Endodermal cell (in vitro differentiated cells): ENCODE results near the gene INPP4B. TPM values are rescaled to one million over a fixed set of nuclear protein-coding genes. Genes with fewer than 3 reads are reported as not detected.

Experiments used
- DNase-seq: peaks from one replicate; pipeline ENCODE4 v3.0.0-alpha.2; 2017
- H3K27ac ChIP-seq: 2 replicates; pipeline ENCODE4 v1.5.1; 2013; ENCODE audit warnings: mild to moderate bottlenecking, low read depth, low read length, moderate library complexity
- H3K27me3 ChIP-seq: 2 replicates; pipeline ENCODE4 v1.6.1; 2013; ENCODE audit warnings: mild to moderate bottlenecking, low read length, moderate library complexity; ENCODE audit not compliant: insufficient read depth, control insufficient read depth, poor library complexity, severe bottlenecking
- H3K36me3 ChIP-seq: 2 replicates; pipeline ENCODE4 v1.7.0; 2013; ENCODE audit warnings: mild to moderate bottlenecking, low read length, moderate library complexity; ENCODE audit not compliant: control insufficient read depth, insufficient read depth
- H3K4me1 ChIP-seq: one replicate; pipeline ENCODE4 v1.7.0; 2013; ENCODE audit warnings: low read length; ENCODE audit not compliant: control insufficient read depth, insufficient read depth
- H3K4me3 ChIP-seq: 2 replicates; pipeline ENCODE4 v1.5.1; 2013; ENCODE audit warnings: mild to moderate bottlenecking, low read length, moderate library complexity
- H3K9ac ChIP-seq: 2 replicates; pipeline ENCODE4 v1.6.1; 2013; ENCODE audit warnings: mild to moderate bottlenecking, low read length, moderate library complexity; ENCODE audit not compliant: poor library complexity, severe bottlenecking; ENCODE audit errors: extremely low read depth
- H3K9me3 ChIP-seq: 2 replicates; pipeline ENCODE4 v1.6.1; 2013; ENCODE audit warnings: mild to moderate bottlenecking, low read length, moderate library complexity; ENCODE audit not compliant: control insufficient read depth
- H3K27ac Mint-ChIP-seq: 2 replicates; pipeline ENCODE4 v1.8.0; 2020; ENCODE audit warnings: mixed read lengths
- H3K27me3 Mint-ChIP-seq: 2 replicates; pipeline ENCODE4 v1.8.0; 2021; ENCODE audit warnings: mild to moderate bottlenecking, mixed read lengths; ENCODE audit not compliant: insufficient read depth
- H3K36me3 Mint-ChIP-seq: 2 replicates; pipeline ENCODE4 v1.8.0; 2020; ENCODE audit warnings: low read depth, mixed read lengths
- H3K4me1 Mint-ChIP-seq: 2 replicates; pipeline ENCODE4 v1.8.0; 2020; ENCODE audit warnings: mixed read lengths
- H3K4me3 Mint-ChIP-seq: 2 replicates; pipeline ENCODE4 v1.8.0; 2020; ENCODE audit warnings: mild to moderate bottlenecking, moderate library complexity, mixed read lengths
- H3K9me3 Mint-ChIP-seq: 2 replicates; pipeline ENCODE4 v1.8.0; 2020; ENCODE audit warnings: mild to moderate bottlenecking, mixed read lengths
- CTCF ChIP-seq: fragments of 200-600 bp; sonication (generic); conservative IDR thresholded peaks from 2 replicates; pipeline ENCODE4 v1.5.0; 2021; ENCODE audit warnings: antibody characterized with exemption, mild to moderate bottlenecking
- WGBS, 2 experiments: methylation state at CpG; one replicate each; pipeline versions ENCODE4 v1.1.5 to v1.1.7; 2013; ENCODE audit warnings: missing lambda C conversion rate in 2 of 2, mixed read lengths in 1 of 2; ENCODE audit not compliant: insufficient coverage in 1 of 2, insufficient read length in 1 of 2; 5-methylcytosine and 5-hydroxymethylcytosine counted together
- total RNA-seq, 2 donors: library from RNA; stranded (reverse); fragmentation: NEBNext Ultra II Directional in 1 of 2; extraction: Animal tissue kit (Norgen Biotek cat#: 25700) in 1 of 2; gene quantifications; 2 replicates in 1 of 2; 3 replicates in 1 of 2; pipeline ENCODE4 v1.2.1, GENCODE V29; 2021

Gene INPP4B
- total RNA-seq, 2 donors from 2014 or later, result 0.64 to 0.66 TPM

GRCh38 chr4:142696334-142697122 lies 149.6 kb downstream of the INPP4B start:
- Histone ChIP-seq H3K9me3 (no peaks in the 10 kb centered on the region), H3K9ac (no peak overlapping the region), H3K36me3 (no peaks in the 10 kb centered on the region), H3K4me3 (no peak overlapping the region), H3K4me1 (no peaks in the 10 kb centered on the region), H3K27ac (no peak overlapping the region), H3K27me3 (no peaks in the 10 kb centered on the region)
- TF ChIP-seq CTCF, result no peak
- Mint-ChIP-seq H3K36me3 (no peaks in the 10 kb centered on the region), H3K4me1 (no peaks in the 10 kb centered on the region), H3K27ac (no peak overlapping the region), H3K4me3 (no peak overlapping the region), H3K9me3 (no peaks in the 10 kb centered on the region), H3K27me3 (peaks cover 2% of the 10 kb centered on the region)
- 80 to 92% methylated on average over 1 to 3 of the region's 3 CpGs for WGBS, 2 experiments
- no peak for DNase-seq

- H3K4me3 Mint-ChIP-seq, result no peak overlapping the region
- no peaks in the 10 kb centered on the region for H3K36me3 Mint-ChIP-seq
Observed at GRCh38 chr4:142690406-142691163, 155.5 kb downstream of the INPP4B start.

More at GRCh38 chr4:142690406-142691163, 155.5 kb downstream of the INPP4B start:
- 89 to 100% methylated on average over 3 to 4 of the region's 4 CpGs for WGBS, 2 experiments
- H3K4me1 Mint-ChIP-seq, result no peaks in the 10 kb centered on the region
- no peak overlapping the region for H3K27ac Mint-ChIP-seq
- no peaks in the 10 kb centered on the region for H3K4me1 ChIP-seq
- H3K4me3 ChIP-seq, result no peak overlapping the region
- peak overlapping the region; percentile 28 for H3K27ac ChIP-seq
- no peak for DNase-seq
- no peaks in the 10 kb centered on the region for H3K9me3 ChIP-seq
- no peak overlapping the region for H3K9ac ChIP-seq
- H3K27me3 ChIP-seq, result no peaks in the 10 kb centered on the region
- no peak for TF ChIP-seq CTCF
- H3K9me3 Mint-ChIP-seq, result no peaks in the 10 kb centered on the region
- no peaks in the 10 kb centered on the region for H3K27me3 Mint-ChIP-seq
- H3K36me3 ChIP-seq, result no peaks in the 10 kb centered on the region
